ENCODE measurements around the gene ADAMTSL3. TPM values are rescaled to one million over a fixed set of nuclear protein-coding genes. Genes with fewer than 3 reads are reported as not detected.

ADAMTSL3 gene
- total RNA-seq, 1 experiment from 2014 or later: 0.05 TPM

DNA sequence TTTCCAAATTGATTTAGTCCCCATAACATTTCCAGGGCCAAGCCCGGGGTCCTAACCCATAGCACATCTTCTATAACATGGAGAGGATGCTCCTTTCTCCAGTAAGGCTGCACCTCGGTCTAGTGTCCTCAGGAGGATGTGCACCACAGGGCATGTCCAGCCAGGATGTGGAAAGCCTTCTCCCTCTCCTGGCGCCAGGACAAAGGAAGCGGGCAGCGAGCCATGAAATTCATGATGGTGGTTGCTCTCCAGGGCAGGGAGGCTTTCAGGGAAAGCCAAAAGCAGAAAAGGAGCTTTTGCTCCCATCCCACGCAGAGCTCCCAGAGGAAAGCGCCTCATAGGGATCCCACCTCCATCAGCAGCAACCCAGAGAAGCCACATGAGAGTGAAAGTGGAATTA, 220.0 kb downstream of the ADAMTSL3 start:
- ChIA-PET CTCF (no interaction called here), POLR2A (no interaction called here)
- H2AFZ ChIP-seq (ENCODE audit: low read depth, low read length, poor library complexity, severe bottlenecking): no peak overlapping the region

More for the DNA sequence above, 220.0 kb downstream of the ADAMTSL3 start:
- no peak for ATAC-seq
- no peak overlapping the region for H3K9ac ChIP-seq (ENCODE audit: low read length)
- no peak overlapping the region for H3K4me3 ChIP-seq (replicated peaks in 1 of 2; ENCODE audit: low read depth in 1 of 2, low read length in 2 of 2)
- BruUV-seq (replicated peaks): no TSS peak
- 0 out of 4 replicates have a peak, but pooled peaks cover 0 to 2% of the 10 kb centered on the region in 2 experiments for H3K4me1 ChIP-seq (ENCODE audit: control insufficient read depth in 1 of 2, insufficient read depth in 2 of 2, low read length in 2 of 2)
- H3K36me3 ChIP-seq (ENCODE audit: control insufficient read depth in 1 of 2, insufficient read depth in 2 of 2, low read length in 2 of 2): no peaks in the 10 kb centered on the region
- RAD21 ChIA-PET (ENCODE audit: low non-redundant PET in 1 of 2, low total read pairs in 2 of 2, uncharacterized antibody in 2 of 2, unreplicated experiment in 2 of 2): no interaction called here
- H4K20me1 ChIP-seq (ENCODE audit: insufficient read depth): no peaks in the 10 kb centered on the region
- TF ChIP-seq YY1 (IDR thresholded peaks at IDR 0.05; ENCODE audit: extremely low read depth, insufficient replicate concordance, low read depth, low read length) (no peak), RAD21 (IDR thresholded peaks at IDR 0.05; ENCODE audit: low read depth) (no peak), SRF (IDR thresholded peaks at IDR 0.05; ENCODE audit: low read depth) (no peak), SIN3A (IDR thresholded peaks at IDR 0.05; ENCODE audit: low read depth) (no peak), ZNF274 (IDR thresholded peaks at IDR 0.05; ENCODE audit: low read depth, low read length) (no peak), EZH2phosphoT487 (IDR thresholded peaks at IDR 0.05; ENCODE audit: borderline replicate concordance) (no peak), FOSL1 (IDR thresholded peaks at IDR 0.05; ENCODE audit: low read depth) (no peak), EZH2 (IDR thresholded peaks at IDR 0.05) (no peak), JUND (IDR thresholded peaks at IDR 0.05) (no peak), CBX3 (IDR thresholded peaks at IDR 0.05; ENCODE audit: low read depth) (no peak), SP1 (IDR thresholded peaks at IDR 0.05; ENCODE audit: low read depth) (no peak), POLR2A (IDR thresholded peaks at IDR 0.05; ENCODE audit: borderline replicate concordance, extremely low read depth, insufficient read depth, insufficient read length) (no peak)
- TF ChIP-seq, protein P1, sequence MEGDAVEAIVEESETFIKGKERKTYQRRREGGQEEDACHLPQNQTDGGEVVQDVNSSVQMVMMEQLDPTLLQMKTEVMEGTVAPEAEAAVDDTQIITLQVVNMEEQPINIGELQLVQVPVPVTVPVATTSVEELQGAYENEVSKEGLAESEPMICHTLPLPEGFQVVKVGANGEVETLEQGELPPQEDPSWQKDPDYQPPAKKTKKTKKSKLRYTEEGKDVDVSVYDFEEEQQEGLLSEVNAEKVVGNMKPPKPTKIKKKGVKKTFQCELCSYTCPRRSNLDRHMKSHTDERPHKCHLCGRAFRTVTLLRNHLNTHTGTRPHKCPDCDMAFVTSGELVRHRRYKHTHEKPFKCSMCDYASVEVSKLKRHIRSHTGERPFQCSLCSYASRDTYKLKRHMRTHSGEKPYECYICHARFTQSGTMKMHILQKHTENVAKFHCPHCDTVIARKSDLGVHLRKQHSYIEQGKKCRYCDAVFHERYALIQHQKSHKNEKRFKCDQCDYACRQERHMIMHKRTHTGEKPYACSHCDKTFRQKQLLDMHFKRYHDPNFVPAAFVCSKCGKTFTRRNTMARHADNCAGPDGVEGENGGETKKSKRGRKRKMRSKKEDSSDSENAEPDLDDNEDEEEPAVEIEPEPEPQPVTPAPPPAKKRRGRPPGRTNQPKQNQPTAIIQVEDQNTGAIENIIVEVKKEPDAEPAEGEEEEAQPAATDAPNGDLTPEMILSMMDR (IDR thresholded peaks at IDR 0.05 in 2 of 3, conservative IDR thresholded peaks at IDR 0.05 in 1 of 3; ENCODE audit: borderline replicate concordance in 1 of 3, insufficient read depth in 1 of 3, low read depth in 2 of 3, low read length in 2 of 3): no peak
- TF ChIP-seq, protein P2, sequence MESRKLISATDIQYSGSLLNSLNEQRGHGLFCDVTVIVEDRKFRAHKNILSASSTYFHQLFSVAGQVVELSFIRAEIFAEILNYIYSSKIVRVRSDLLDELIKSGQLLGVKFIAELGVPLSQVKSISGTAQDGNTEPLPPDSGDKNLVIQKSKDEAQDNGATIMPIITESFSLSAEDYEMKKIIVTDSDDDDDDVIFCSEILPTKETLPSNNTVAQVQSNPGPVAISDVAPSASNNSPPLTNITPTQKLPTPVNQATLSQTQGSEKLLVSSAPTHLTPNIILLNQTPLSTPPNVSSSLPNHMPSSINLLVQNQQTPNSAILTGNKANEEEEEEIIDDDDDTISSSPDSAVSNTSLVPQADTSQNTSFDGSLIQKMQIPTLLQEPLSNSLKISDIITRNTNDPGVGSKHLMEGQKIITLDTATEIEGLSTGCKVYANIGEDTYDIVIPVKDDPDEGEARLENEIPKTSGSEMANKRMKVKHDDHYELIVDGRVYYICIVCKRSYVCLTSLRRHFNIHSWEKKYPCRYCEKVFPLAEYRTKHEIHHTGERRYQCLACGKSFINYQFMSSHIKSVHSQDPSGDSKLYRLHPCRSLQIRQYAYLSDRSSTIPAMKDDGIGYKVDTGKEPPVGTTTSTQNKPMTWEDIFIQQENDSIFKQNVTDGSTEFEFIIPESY (IDR thresholded peaks at IDR 0.05; ENCODE audit: extremely low read depth, insufficient replicate concordance, low read length): no peak
- no peak overlapping the region for H3K4me2 ChIP-seq (ENCODE audit: low read length)
- H3K27ac ChIP-seq (ENCODE audit: low read depth, low read length): no peak overlapping the region
- H3K9me3 ChIP-seq (ENCODE audit: control insufficient read depth in 1 of 2, insufficient read depth in 1 of 2, low read depth in 1 of 2, low read length in 2 of 2): no peaks in the 10 kb centered on the region
- H3K27me3 ChIP-seq (ENCODE audit: insufficient read depth, low read length): no peaks in the 10 kb centered on the region; the same call in 1 of the 2 replicates
- H3K79me2 ChIP-seq (ENCODE audit: insufficient read depth, low read length): no peaks in the 10 kb centered on the region
- no peaks in the 10 kb centered on the region for H3K9me2 ChIP-seq (ENCODE audit: insufficient read depth)
- no peak for DNase-seq (ENCODE audit: low read depth, low spot score)
- intact Hi-C loops (cut with micrococcal nuclease): no loop called here

All from HCT116 (cell line).